ENCODE measurements around the gene WSCD2. TPM values are rescaled to one million over a fixed set of nuclear protein-coding genes. Genes with fewer than 3 reads are reported as not detected.

WSCD2 gene
- polyA plus RNA-seq, 1 of the 3 experiments (the other 2 are of a cell fraction): 0.03 TPM

DNA sequence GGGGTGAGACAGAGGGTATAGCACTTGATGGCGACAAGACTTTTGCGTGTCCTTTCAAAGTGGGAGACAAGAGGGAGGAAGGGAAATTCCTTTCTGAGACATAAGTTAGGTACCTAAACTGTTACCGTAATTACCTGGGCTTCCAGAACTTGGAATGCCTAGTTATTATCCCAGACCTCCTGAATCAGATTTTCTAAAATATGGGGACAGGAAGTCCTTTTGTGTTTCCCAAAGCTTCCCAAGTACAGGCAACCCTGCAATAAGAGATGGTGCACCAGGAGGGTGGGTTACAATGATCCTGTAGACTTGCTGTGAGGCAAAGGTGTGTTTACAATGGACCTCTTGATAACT, 126.1 kb downstream of the WSCD2 start:
- Histone ChIP-seq H3K9me3 (0 out of 2 replicates have a peak, but pooled peaks cover 4% of the 10 kb centered on the region), H3K4me2 (no peak overlapping the region), H2AFZ (ENCODE audit: low read depth) (no peak overlapping the region), H3K36me3 (replicated peaks in 1 of 2; ENCODE audit: control insufficient read depth in 1 of 2, insufficient read depth in 2 of 2, low read length in 1 of 2) (no peaks in the 10 kb centered on the region), H3K27me3 (ENCODE audit: insufficient read depth) (no peaks in the 10 kb centered on the region), H4K20me1 (ENCODE audit: insufficient read depth) (no peaks in the 10 kb centered on the region), H3K4me1 (ENCODE audit: control insufficient read depth in 1 of 2, insufficient read depth in 2 of 2, low read depth in 1 of 2, low read length in 1 of 2) (peaks cover 0 to 20% of the 10 kb centered on the region in 2 experiments; a peak in 1 of 4 replicates), H3K4me3 (ENCODE audit: low read depth in 2 of 2, low read length in 1 of 2) (no peak overlapping the region), H3K79me2 (ENCODE audit: insufficient read depth) (no peaks in the 10 kb centered on the region), H3K9me2 (no peaks in the 10 kb centered on the region), H3F3A (replicated peaks; ENCODE audit: insufficient read depth) (no peaks in the 10 kb centered on the region), H3K27ac (ENCODE audit: low read depth in 2 of 2, low read length in 1 of 2) (peak overlapping the region in 1 of 2 experiments; percentile 16; a peak in 2 of 4 replicates), H3K9ac (no peak overlapping the region)
- ChIA-PET POLR2A (no interaction called here), CTCF (no interaction called here)
- TF ChIP-seq, protein P1, sequence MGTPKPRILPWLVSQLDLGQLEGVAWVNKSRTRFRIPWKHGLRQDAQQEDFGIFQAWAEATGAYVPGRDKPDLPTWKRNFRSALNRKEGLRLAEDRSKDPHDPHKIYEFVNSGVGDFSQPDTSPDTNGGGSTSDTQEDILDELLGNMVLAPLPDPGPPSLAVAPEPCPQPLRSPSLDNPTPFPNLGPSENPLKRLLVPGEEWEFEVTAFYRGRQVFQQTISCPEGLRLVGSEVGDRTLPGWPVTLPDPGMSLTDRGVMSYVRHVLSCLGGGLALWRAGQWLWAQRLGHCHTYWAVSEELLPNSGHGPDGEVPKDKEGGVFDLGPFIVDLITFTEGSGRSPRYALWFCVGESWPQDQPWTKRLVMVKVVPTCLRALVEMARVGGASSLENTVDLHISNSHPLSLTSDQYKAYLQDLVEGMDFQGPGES (IDR thresholded peaks at IDR 0.05; ENCODE audit: low read depth, low read length): no peak
- TF ChIP-seq RXRA (IDR thresholded peaks at IDR 0.05; ENCODE audit: borderline replicate concordance, low read depth): no peak
- TF ChIP-seq EZH2phosphoT487 (IDR thresholded peaks at IDR 0.05; ENCODE audit: borderline replicate concordance, low read depth): no peak
- no peak for TF ChIP-seq FOXJ3 (CRISPR knock-in tag; IDR thresholded peaks at IDR 0.05)
- no peak for TF ChIP-seq RCOR1 (IDR thresholded peaks at IDR 0.05; ENCODE audit: low read length)
- TF ChIP-seq, protein P2, sequence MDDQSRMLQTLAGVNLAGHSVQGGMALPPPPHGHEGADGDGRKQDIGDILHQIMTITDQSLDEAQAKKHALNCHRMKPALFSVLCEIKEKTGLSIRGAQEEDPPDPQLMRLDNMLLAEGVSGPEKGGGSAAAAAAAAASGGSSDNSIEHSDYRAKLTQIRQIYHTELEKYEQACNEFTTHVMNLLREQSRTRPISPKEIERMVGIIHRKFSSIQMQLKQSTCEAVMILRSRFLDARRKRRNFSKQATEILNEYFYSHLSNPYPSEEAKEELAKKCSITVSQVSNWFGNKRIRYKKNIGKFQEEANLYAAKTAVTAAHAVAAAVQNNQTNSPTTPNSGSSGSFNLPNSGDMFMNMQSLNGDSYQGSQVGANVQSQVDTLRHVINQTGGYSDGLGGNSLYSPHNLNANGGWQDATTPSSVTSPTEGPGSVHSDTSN (IDR thresholded peaks at IDR 0.05): no peak
- TF ChIP-seq SIN3A (IDR thresholded peaks at IDR 0.05; ENCODE audit: borderline replicate concordance, low read depth, low read length): no peak
- no peak for TF ChIP-seq JUND (IDR thresholded peaks at IDR 0.05)
- TF ChIP-seq FOXM1 (IDR thresholded peaks at IDR 0.05; ENCODE audit: low read depth): no peak
- no peak for TF ChIP-seq TAF1 (IDR thresholded peaks at IDR 0.05; ENCODE audit: borderline replicate concordance, low read depth, low read length)
- TF ChIP-seq, protein P3, sequence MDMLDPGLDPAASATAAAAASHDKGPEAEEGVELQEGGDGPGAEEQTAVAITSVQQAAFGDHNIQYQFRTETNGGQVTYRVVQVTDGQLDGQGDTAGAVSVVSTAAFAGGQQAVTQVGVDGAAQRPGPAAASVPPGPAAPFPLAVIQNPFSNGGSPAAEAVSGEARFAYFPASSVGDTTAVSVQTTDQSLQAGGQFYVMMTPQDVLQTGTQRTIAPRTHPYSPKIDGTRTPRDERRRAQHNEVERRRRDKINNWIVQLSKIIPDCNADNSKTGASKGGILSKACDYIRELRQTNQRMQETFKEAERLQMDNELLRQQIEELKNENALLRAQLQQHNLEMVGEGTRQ (IDR thresholded peaks at IDR 0.05; ENCODE audit: borderline replicate concordance, low read depth, low read length): no peak
- TF ChIP-seq, protein P4, sequence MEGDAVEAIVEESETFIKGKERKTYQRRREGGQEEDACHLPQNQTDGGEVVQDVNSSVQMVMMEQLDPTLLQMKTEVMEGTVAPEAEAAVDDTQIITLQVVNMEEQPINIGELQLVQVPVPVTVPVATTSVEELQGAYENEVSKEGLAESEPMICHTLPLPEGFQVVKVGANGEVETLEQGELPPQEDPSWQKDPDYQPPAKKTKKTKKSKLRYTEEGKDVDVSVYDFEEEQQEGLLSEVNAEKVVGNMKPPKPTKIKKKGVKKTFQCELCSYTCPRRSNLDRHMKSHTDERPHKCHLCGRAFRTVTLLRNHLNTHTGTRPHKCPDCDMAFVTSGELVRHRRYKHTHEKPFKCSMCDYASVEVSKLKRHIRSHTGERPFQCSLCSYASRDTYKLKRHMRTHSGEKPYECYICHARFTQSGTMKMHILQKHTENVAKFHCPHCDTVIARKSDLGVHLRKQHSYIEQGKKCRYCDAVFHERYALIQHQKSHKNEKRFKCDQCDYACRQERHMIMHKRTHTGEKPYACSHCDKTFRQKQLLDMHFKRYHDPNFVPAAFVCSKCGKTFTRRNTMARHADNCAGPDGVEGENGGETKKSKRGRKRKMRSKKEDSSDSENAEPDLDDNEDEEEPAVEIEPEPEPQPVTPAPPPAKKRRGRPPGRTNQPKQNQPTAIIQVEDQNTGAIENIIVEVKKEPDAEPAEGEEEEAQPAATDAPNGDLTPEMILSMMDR (IDR thresholded peaks at IDR 0.05): no peak
- TF ChIP-seq, protein P5, sequence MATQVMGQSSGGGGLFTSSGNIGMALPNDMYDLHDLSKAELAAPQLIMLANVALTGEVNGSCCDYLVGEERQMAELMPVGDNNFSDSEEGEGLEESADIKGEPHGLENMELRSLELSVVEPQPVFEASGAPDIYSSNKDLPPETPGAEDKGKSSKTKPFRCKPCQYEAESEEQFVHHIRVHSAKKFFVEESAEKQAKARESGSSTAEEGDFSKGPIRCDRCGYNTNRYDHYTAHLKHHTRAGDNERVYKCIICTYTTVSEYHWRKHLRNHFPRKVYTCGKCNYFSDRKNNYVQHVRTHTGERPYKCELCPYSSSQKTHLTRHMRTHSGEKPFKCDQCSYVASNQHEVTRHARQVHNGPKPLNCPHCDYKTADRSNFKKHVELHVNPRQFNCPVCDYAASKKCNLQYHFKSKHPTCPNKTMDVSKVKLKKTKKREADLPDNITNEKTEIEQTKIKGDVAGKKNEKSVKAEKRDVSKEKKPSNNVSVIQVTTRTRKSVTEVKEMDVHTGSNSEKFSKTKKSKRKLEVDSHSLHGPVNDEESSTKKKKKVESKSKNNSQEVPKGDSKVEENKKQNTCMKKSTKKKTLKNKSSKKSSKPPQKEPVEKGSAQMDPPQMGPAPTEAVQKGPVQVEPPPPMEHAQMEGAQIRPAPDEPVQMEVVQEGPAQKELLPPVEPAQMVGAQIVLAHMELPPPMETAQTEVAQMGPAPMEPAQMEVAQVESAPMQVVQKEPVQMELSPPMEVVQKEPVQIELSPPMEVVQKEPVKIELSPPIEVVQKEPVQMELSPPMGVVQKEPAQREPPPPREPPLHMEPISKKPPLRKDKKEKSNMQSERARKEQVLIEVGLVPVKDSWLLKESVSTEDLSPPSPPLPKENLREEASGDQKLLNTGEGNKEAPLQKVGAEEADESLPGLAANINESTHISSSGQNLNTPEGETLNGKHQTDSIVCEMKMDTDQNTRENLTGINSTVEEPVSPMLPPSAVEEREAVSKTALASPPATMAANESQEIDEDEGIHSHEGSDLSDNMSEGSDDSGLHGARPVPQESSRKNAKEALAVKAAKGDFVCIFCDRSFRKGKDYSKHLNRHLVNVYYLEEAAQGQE (IDR thresholded peaks at IDR 0.05; ENCODE audit: low read depth, low read length): no peak
- TF ChIP-seq NFIC (IDR thresholded peaks at IDR 0.05; ENCODE audit: borderline replicate concordance): no peak
- no peak for TF ChIP-seq CHD2 (IDR thresholded peaks at IDR 0.05; ENCODE audit: low read length, partially characterized antibody)
- no peak for TF ChIP-seq YY1 (IDR thresholded peaks at IDR 0.05; ENCODE audit: low read depth)
- TF ChIP-seq TEAD4 (IDR thresholded peaks at IDR 0.05; ENCODE audit: borderline replicate concordance, insufficient read depth): no peak
- no peak for TF ChIP-seq GABPA (IDR thresholded peaks at IDR 0.05; ENCODE audit: low read depth)
- TF ChIP-seq MEF2A (IDR thresholded peaks at IDR 0.05; ENCODE audit: borderline replicate concordance, low read depth): no peak
- DNase-seq: no peak
- WGBS (ENCODE audit: low lambda C conversion rate): 58% methylated on average over 3 of the region's 3 CpGs

All from SK-N-SH (cell line).